ENCODE measurements around the gene FAM83D. TPM values are rescaled to one million over a fixed set of nuclear protein-coding genes. Genes with fewer than 3 reads are reported as not detected.

The FAM83D gene
- total RNA-seq, 1 experiment from 2014 or later, result 86.3 TPM

- no TSS peak for BruUV-seq (replicated peaks)
- DNase-seq, result no peak
- Mint-ChIP-seq H3K27ac (ENCODE audit: unreplicated experiment) (no peak overlapping the region), H3K36me3 (ENCODE audit: insufficient read depth, unreplicated experiment) (peaks cover 89% of the 10 kb centered on the region), H3K9me3 (ENCODE audit: unreplicated experiment) (no peaks in the 10 kb centered on the region), H3K27me3 (ENCODE audit: insufficient read depth, unreplicated experiment) (no peaks in the 10 kb centered on the region), H3K4me3 (ENCODE audit: unreplicated experiment) (no peak overlapping the region), H3K4me1 (ENCODE audit: low read depth, unreplicated experiment) (peaks cover 44% of the 10 kb centered on the region)
- no peaks in the 10 kb centered on the region for H3K9me3 ChIP-seq
- ChIA-PET CTCF (interaction anchor here (1.1 kb wide), 1 partner anchor 30 kb away, joined by 3 read pairs; the partner anchor contains the start of gene DHX35), POLR2A (no interaction called here)
- H3K4me3 ChIP-seq (ENCODE audit: low read depth, low read length), result no peak overlapping the region
- H3K27me3 ChIP-seq (replicated peaks; ENCODE audit: control insufficient read depth, insufficient read depth, low read length), result no peaks in the 10 kb centered on the region
- H3K36me3 ChIP-seq (ENCODE audit: control insufficient read depth, insufficient read depth, low read length), result no peaks in the 10 kb centered on the region; the same call in 1 of the 2 replicates
- peaks cover 28% of the 10 kb centered on the region for H3K4me1 ChIP-seq
- intact Hi-C loops (cut with micrococcal nuclease; ENCODE audit: unreplicated experiment), result loop anchor here (2.0 kb wide), 1 partner anchor 31 kb away; the partner anchor contains the start of gene DHX35
- TF ChIP-seq, protein P1, sequence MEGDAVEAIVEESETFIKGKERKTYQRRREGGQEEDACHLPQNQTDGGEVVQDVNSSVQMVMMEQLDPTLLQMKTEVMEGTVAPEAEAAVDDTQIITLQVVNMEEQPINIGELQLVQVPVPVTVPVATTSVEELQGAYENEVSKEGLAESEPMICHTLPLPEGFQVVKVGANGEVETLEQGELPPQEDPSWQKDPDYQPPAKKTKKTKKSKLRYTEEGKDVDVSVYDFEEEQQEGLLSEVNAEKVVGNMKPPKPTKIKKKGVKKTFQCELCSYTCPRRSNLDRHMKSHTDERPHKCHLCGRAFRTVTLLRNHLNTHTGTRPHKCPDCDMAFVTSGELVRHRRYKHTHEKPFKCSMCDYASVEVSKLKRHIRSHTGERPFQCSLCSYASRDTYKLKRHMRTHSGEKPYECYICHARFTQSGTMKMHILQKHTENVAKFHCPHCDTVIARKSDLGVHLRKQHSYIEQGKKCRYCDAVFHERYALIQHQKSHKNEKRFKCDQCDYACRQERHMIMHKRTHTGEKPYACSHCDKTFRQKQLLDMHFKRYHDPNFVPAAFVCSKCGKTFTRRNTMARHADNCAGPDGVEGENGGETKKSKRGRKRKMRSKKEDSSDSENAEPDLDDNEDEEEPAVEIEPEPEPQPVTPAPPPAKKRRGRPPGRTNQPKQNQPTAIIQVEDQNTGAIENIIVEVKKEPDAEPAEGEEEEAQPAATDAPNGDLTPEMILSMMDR (IDR thresholded peaks at IDR 0.05; ENCODE audit: insufficient read depth in 1 of 2, low read depth in 1 of 2, low read length in 1 of 2, severe bottlenecking in 1 of 2, unreplicated experiment in 1 of 2), result no peak
Observed at GRCh38 chr20:38931984-38932383, 5.8 kb downstream of the FAM83D start.

DNA sequence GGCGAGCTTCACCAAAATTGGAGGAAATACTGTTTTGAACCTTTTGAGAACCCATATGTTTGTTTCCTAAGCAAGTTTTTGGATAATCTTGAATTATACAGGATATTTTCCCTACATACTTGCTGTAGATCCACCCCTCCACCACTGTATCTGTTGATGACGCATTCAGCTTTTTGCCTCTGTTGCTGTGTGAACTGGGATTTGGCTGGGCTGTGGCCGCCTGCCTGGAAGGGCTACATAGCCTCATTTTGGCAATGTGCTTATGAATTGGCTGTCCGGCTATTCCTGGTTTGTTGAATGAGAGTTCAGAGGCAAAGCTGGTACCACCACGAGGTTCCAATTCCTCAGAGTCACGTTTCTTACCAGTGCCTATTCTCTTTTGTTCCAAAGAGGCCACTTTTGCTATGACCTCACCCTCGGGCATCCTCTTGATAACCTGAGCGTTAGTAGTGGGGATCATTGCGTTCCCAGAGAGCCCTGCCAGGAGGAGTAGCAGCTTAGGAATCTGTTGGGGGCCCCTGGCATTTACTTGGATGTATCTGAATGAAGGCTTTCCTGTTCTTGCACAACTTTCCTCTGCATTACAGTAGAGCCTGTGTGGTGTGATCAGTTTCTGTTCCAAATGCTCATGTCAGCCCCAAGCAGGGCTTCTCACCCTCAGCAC, 6.4 kb downstream of the FAM83D start:
- TF ChIP-seq, protein P1 (IDR thresholded peaks at IDR 0.05; ENCODE audit: insufficient read depth in 1 of 2, low read depth in 1 of 2, low read length in 1 of 2, severe bottlenecking in 1 of 2, unreplicated experiment in 1 of 2), result no peak
- no peak overlapping the region for H3K4me3 ChIP-seq (ENCODE audit: low read depth, low read length)
- no peaks in the 10 kb centered on the region for H3K9me3 ChIP-seq
- no TSS peak for BruUV-seq (replicated peaks)
- peak overlapping the region; percentile 57 for H3K27ac Mint-ChIP-seq (ENCODE audit: unreplicated experiment)
- peaks cover 48% of the 10 kb centered on the region for H3K4me1 Mint-ChIP-seq (ENCODE audit: low read depth, unreplicated experiment)
- no peaks in the 10 kb centered on the region for H3K27me3 ChIP-seq (replicated peaks; ENCODE audit: control insufficient read depth, insufficient read depth, low read length)
- POLR2A ChIA-PET, result no interaction called here
- no peaks in the 10 kb centered on the region; the same call in 1 of the 2 replicates for H3K36me3 ChIP-seq (ENCODE audit: control insufficient read depth, insufficient read depth, low read length)
- intact Hi-C loops (cut with micrococcal nuclease; ENCODE audit: unreplicated experiment), result loop anchor here (2.0 kb wide), 1 partner anchor 30 kb away; the partner anchor contains the start of gene DHX35
- no peaks in the 10 kb centered on the region for H3K27me3 Mint-ChIP-seq (ENCODE audit: insufficient read depth, unreplicated experiment)
- no peak overlapping the region for H3K4me3 Mint-ChIP-seq (ENCODE audit: unreplicated experiment)
- CTCF ChIA-PET, result interaction anchor here (0.6 to 1.1 kb wide), 2 partner anchors 30 to 200 kb away, joined by 3 read pairs; partner anchors contain the start of gene DHX35
- H3K9me3 Mint-ChIP-seq (ENCODE audit: unreplicated experiment), result no peaks in the 10 kb centered on the region
- peaks cover 89% of the 10 kb centered on the region for H3K36me3 Mint-ChIP-seq (ENCODE audit: insufficient read depth, unreplicated experiment)
- no peak for DNase-seq
- peaks cover 27% of the 10 kb centered on the region for H3K4me1 ChIP-seq

DNA sequence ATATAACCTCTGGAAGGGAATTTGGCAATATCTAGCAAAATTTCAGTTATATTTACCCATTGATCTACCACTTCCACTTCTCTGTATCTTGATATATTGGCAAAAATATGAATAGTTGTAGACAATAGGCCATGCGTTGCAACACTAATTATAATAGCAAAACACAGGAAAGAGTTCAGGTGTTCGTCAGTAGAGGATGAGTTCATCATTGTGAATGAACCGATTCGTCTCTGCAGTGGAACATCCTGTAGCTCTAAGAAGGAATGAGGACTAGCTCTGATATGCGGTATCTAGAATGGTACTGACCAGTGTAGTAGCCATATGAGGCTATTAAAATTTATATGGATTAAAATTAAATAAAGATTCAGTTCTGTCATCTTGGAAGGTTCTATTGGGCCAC, 8.3 kb downstream of the FAM83D start:
- Mint-ChIP-seq H3K9me3 (ENCODE audit: unreplicated experiment) (no peaks in the 10 kb centered on the region), H3K4me3 (ENCODE audit: unreplicated experiment) (no peak overlapping the region), H3K27me3 (ENCODE audit: insufficient read depth, unreplicated experiment) (no peaks in the 10 kb centered on the region), H3K36me3 (ENCODE audit: insufficient read depth, unreplicated experiment) (peaks cover 79% of the 10 kb centered on the region), H3K4me1 (ENCODE audit: low read depth, unreplicated experiment) (peaks cover 39% of the 10 kb centered on the region), H3K27ac (ENCODE audit: unreplicated experiment) (no peak overlapping the region)
- no peak for DNase-seq
- BruUV-seq (replicated peaks), result no TSS peak
- ChIA-PET POLR2A (interaction anchor here (1.3 kb wide), 1 partner anchor 27 kb away, joined by 9 read pairs; the partner anchor contains the start of gene DHX35), CTCF (interaction anchor here (0.6 to 1.7 kb wide), 2 partner anchors 8 to 280 kb away, joined by 3 to 4 read pairs; partner anchors contain the start of gene FAM83D)
- H3K9me3 ChIP-seq, result no peaks in the 10 kb centered on the region
- intact Hi-C loops (cut with micrococcal nuclease; ENCODE audit: unreplicated experiment), result no loop called here
- TF ChIP-seq, protein P1 (IDR thresholded peaks at IDR 0.05; ENCODE audit: insufficient read depth in 1 of 2, low read depth in 1 of 2, low read length in 1 of 2, severe bottlenecking in 1 of 2, unreplicated experiment in 1 of 2), result no peak
- H3K27me3 ChIP-seq (replicated peaks; ENCODE audit: control insufficient read depth, insufficient read depth, low read length), result no peaks in the 10 kb centered on the region
- no peak overlapping the region for H3K4me3 ChIP-seq (ENCODE audit: low read depth, low read length)
- H3K36me3 ChIP-seq (ENCODE audit: control insufficient read depth, insufficient read depth, low read length), result peaks cover 1% of the 10 kb centered on the region
- peaks cover 14% of the 10 kb centered on the region for H3K4me1 ChIP-seq

Measured in Caco-2 (cell line).